ENCODE measurements around the gene CEP350. TPM values are rescaled to one million over a fixed set of nuclear protein-coding genes. Genes with fewer than 3 reads are reported as not detected.

CEP350 gene
- total RNA-seq, 2 donors from 2014 or later = 41.9 to 43.6 TPM

Other genes starting within 250 kb of the CEP350 start
- not detected for gene FAM163A, start 211.5 kb upstream of the CEP350 start, total RNA-seq
- gene TOR1AIP2, start 77.0 kb upstream of the CEP350 start, total RNA-seq = 10 to 100 TPM; 39.6 to 46.7 TPM
- 10 to 100 TPM; 48.3 to 53.0 TPM for gene TOR1AIP1, start 72.5 kb upstream of the CEP350 start, total RNA-seq
- gene QSOX1, start 200.1 kb downstream of the CEP350 start, total RNA-seq = 10 to 100 TPM; 42.1 to 42.3 TPM

Data from activated naive CD4-positive, alpha-beta T cell treated with anti-CD3 and anti-CD28 coated beads, Interleukin-2, amount 50 U/mL, for 72 hours (primary cell).